Measurements from ENCODE around the gene TNNT2.

DNA sequence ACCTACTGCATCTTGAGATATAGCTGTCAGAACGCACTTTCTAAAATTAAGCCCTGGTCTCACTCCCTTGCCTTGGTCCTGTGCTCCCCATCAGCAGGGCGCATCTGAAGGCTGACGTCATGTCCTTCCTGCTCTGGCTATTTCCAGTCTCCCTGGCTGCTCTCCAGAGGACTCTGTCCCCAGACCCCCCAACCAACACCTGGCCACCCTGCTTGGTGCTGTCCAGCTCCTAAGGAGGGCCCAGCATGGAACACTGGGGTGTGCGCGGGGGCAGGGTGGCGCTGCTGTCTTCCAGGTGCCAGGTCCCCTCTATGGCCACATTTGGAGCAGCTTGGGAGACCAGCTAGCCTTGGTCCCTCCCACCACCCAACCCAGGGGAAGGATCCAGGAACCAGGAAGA, 8.3 kb downstream of the TNNT2 start:
- TF ChIP-seq POLR2AphosphoS5 (IDR thresholded peaks at IDR 0.05; ENCODE audit: low read depth, low read length) (no peak), ZNF589 (CRISPR knock-in tag; conservative IDR thresholded peaks at IDR 0.05) (no peak), TFE3 (CRISPR knock-in tag; IDR thresholded peaks at IDR 0.05) (no peak), SIN3A (IDR thresholded peaks at IDR 0.05; ENCODE audit: borderline replicate concordance, low read depth, low read length) (no peak), TAF15 (IDR thresholded peaks at IDR 0.05; ENCODE audit: low read depth, low read length, poor library complexity, severe bottlenecking) (no peak), JUNB (CRISPR knock-in tag; IDR thresholded peaks at IDR 0.05; ENCODE audit: borderline replicate concordance) (no peak), ZKSCAN8 (CRISPR knock-in tag; IDR thresholded peaks at IDR 0.05; ENCODE audit: borderline replicate concordance) (no peak), TAF1 (CRISPR knock-in tag; IDR thresholded peaks at IDR 0.05) (no peak), MED8 (CRISPR knock-in tag; IDR thresholded peaks at IDR 0.05; ENCODE audit: insufficient replicate concordance) (no peak)
- TF ChIP-seq, protein P1, sequence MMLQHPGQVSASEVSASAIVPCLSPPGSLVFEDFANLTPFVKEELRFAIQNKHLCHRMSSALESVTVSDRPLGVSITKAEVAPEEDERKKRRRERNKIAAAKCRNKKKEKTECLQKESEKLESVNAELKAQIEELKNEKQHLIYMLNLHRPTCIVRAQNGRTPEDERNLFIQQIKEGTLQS (CRISPR knock-in tag; IDR thresholded peaks at IDR 0.05) = no peak
- TF ChIP-seq, protein P2, sequence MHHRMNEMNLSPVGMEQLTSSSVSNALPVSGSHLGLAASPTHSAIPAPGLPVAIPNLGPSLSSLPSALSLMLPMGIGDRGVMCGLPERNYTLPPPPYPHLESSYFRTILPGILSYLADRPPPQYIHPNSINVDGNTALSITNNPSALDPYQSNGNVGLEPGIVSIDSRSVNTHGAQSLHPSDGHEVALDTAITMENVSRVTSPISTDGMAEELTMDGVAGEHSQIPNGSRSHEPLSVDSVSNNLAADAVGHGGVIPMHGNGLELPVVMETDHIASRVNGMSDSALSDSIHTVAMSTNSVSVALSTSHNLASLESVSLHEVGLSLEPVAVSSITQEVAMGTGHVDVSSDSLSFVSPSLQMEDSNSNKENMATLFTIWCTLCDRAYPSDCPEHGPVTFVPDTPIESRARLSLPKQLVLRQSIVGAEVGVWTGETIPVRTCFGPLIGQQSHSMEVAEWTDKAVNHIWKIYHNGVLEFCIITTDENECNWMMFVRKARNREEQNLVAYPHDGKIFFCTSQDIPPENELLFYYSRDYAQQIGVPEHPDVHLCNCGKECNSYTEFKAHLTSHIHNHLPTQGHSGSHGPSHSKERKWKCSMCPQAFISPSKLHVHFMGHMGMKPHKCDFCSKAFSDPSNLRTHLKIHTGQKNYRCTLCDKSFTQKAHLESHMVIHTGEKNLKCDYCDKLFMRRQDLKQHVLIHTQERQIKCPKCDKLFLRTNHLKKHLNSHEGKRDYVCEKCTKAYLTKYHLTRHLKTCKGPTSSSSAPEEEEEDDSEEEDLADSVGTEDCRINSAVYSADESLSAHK (CRISPR knock-in tag; IDR thresholded peaks at IDR 0.05; ENCODE audit: borderline replicate concordance) = no peak
